GM23248 (cell line): ENCODE results near the gene CHRM2. TPM values are rescaled to one million over a fixed set of nuclear protein-coding genes. Genes with fewer than 3 reads are reported as not detected.

Experiments used
- DNase-seq: peaks from one replicate; pipeline ENCODE4 v3.0.0-alpha.2; 2015
- H2AFZ ChIP-seq: fragments of 200-600 bp; sonication (generic); 2 replicates; pipeline ENCODE4 v1.6.1; 2016; ENCODE audit warnings: antibody characterized with exemption
- H3F3A ChIP-seq: fragments of 200-600 bp; sonication (generic); 2 replicates; pipeline ENCODE4 v1.6.1; 2016; ENCODE audit warnings: mild to moderate bottlenecking, antibody characterized with exemption, mixed run types; ENCODE audit not compliant: insufficient read depth
- H3K27ac ChIP-seq: fragments of 200-600 bp; sonication (generic); 2 replicates; pipeline ENCODE4 v1.5.1; 2016; ENCODE audit warnings: mild to moderate bottlenecking
- H3K27me3 ChIP-seq: fragments of 200-600 bp; sonication (generic); replicated peaks from 2 replicates; pipeline ENCODE4 v1.6.1; 2016; ENCODE audit warnings: mild to moderate bottlenecking; ENCODE audit not compliant: insufficient read depth
- H3K36me3 ChIP-seq: fragments of 200-600 bp; sonication (generic); 2 replicates; pipeline ENCODE4 v1.6.1; 2016; ENCODE audit warnings: low read depth, mild to moderate bottlenecking
- H3K4me1 ChIP-seq: fragments of 200-600 bp; sonication (generic); 2 replicates; pipeline ENCODE4 v1.6.1; 2016; ENCODE audit warnings: mild to moderate bottlenecking; ENCODE audit not compliant: insufficient read depth
- H3K4me2 ChIP-seq: fragments of 200-600 bp; sonication (generic); one replicate; pipeline ENCODE4 v1.6.1; 2016; ENCODE audit warnings: mild to moderate bottlenecking; ENCODE audit not compliant: unreplicated experiment
- H3K4me3 ChIP-seq: fragments of 200-600 bp; sonication (generic); 2 replicates; pipeline ENCODE4 v1.5.1; 2016; ENCODE audit warnings: mild to moderate bottlenecking
- H3K79me2 ChIP-seq: fragments of 200-600 bp; sonication (generic); 2 replicates; pipeline ENCODE4 v1.6.1; 2016; ENCODE audit warnings: mild to moderate bottlenecking; ENCODE audit not compliant: insufficient read depth
- H3K9ac ChIP-seq: fragments of 200-600 bp; sonication (generic); 2 replicates; pipeline ENCODE4 v1.6.1; 2016; ENCODE audit warnings: mild to moderate bottlenecking
- H3K9me2 ChIP-seq: fragments of 200-600 bp; sonication (generic); 2 replicates; pipeline ENCODE4 v1.6.1; 2016; ENCODE audit warnings: mixed run types, mild to moderate bottlenecking, moderate library complexity; ENCODE audit not compliant: insufficient read depth
- H3K9me3 ChIP-seq: fragments of 200-600 bp; sonication (generic); one replicate; pipeline ENCODE4 v1.6.1; 2017; ENCODE audit warnings: low read depth
- H4K20me1 ChIP-seq: fragments of 200-600 bp; sonication (generic); 2 replicates; pipeline ENCODE4 v1.6.0; 2016; ENCODE audit not compliant: insufficient read depth
- EZH2 ChIP-seq: fragments of 200-600 bp; sonication (generic); IDR thresholded peaks from 2 replicates; pipeline ENCODE4 v1.6.1; 2018; ENCODE audit warnings: antibody characterized with exemption, mild to moderate bottlenecking; ENCODE audit not compliant: insufficient read depth, poor library complexity, severe bottlenecking
- EZH2phosphoT487 ChIP-seq: fragments of 200-600 bp; sonication (generic); IDR thresholded peaks from 2 replicates; pipeline ENCODE4 v1.6.1; 2018; ENCODE audit warnings: antibody characterized with exemption, moderate library complexity, mild to moderate bottlenecking, low read depth; ENCODE audit not compliant: insufficient read depth
- WGBS, 2 experiments: methylation state at CpG; one replicate each; pipeline ENCODE4 v1.1.6; 2015 to 2017; ENCODE audit warnings: low lambda C conversion rate in 2 of 2, low coverage in 1 of 2; ENCODE audit errors: missing lambda C conversion rate in 2 of 2; 5-methylcytosine and 5-hydroxymethylcytosine counted together
- in situ Hi-C: fragments of 300-500 bp; cut with MboI; formaldehyde crosslinking; loops from 2 replicates; pipeline ENCODE4 v1.15.0; 2020
- polyA plus RNA-seq: library from polyadenylated mRNA; unstranded; fragments of >200 nt; fragmentation: Nextera tagmentation; extraction: Ambion mirVana; gene quantifications from 2 replicates; pipeline ENCODE4 v1.2.1, GENCODE V29; 2016
- total RNA-seq: library from RNA; depleted of rRNA; stranded (reverse); fragments of >200 nt; shearing (Covaris generic); gene quantifications from 2 replicates; pipeline ENCODE4 v1.2.3, GENCODE V29; 2014

Gene CHRM2
- total and polyA plus RNA-seq, 2 experiments from 2014 or later = 1.8 to 3.7 TPM

- Histone ChIP-seq H3K79me2 (no peaks in the 10 kb centered on the region), H3K9me3 (no peaks in the 10 kb centered on the region), H3K9me2 (no peaks in the 10 kb centered on the region), H3K36me3 (no peaks in the 10 kb centered on the region), H3K4me3 (no peak overlapping the region), H3K4me2 (no peak overlapping the region), H3K27ac (no peak overlapping the region), H3K4me1 (no peaks in the 10 kb centered on the region), H2AFZ (no peak overlapping the region), H4K20me1 (no peaks in the 10 kb centered on the region), H3K27me3 (no peaks in the 10 kb centered on the region), H3F3A (no peaks in the 10 kb centered on the region), H3K9ac (no peak overlapping the region)
- WGBS, 2 experiments = 63 to 89% methylated on average over 1 of the region's 1 CpG
- in situ Hi-C loops = no loop called here
- no peak for DNase-seq
- TF ChIP-seq EZH2 = no peak
- no peak for TF ChIP-seq EZH2phosphoT487
Observed at GRCh38 chr7:136940917-136941316, 72.5 kb downstream of the CHRM2 start.

GRCh38 chr7:136941816-136942215 lies 73.4 kb downstream of the CHRM2 start:
- Histone ChIP-seq H3K4me3 (no peak overlapping the region), H3K4me1 (no peaks in the 10 kb centered on the region), H3K27ac (no peak overlapping the region), H3K9me2 (no peaks in the 10 kb centered on the region), H3F3A (no peaks in the 10 kb centered on the region), H3K9me3 (no peaks in the 10 kb centered on the region), H3K27me3 (no peaks in the 10 kb centered on the region), H3K9ac (no peak overlapping the region), H4K20me1 (no peaks in the 10 kb centered on the region), H3K4me2 (no peak overlapping the region), H3K36me3 (no peaks in the 10 kb centered on the region), H3K79me2 (no peaks in the 10 kb centered on the region), H2AFZ (no peak overlapping the region)
- in situ Hi-C loops = no loop called here
- WGBS, 2 experiments = 55 to 57% methylated on average over 1 of the region's 1 CpG
- TF ChIP-seq EZH2 = no peak
- no peak for TF ChIP-seq EZH2phosphoT487
- DNase-seq = no peak

GRCh38 chr7:136942401-136942800 lies 73.9 kb downstream of the CHRM2 start:
- DNase-seq = no peak
- H3K9me2 ChIP-seq = no peaks in the 10 kb centered on the region
- no peaks in the 10 kb centered on the region for H3K9me3 ChIP-seq
- in situ Hi-C loops = no loop called here
- H3K4me3 ChIP-seq = no peak overlapping the region
- no peak overlapping the region for H3K9ac ChIP-seq
- no peaks in the 10 kb centered on the region for H4K20me1 ChIP-seq
- H3K27me3 ChIP-seq = no peaks in the 10 kb centered on the region
- no peak overlapping the region for H2AFZ ChIP-seq
- H3K4me1 ChIP-seq = no peaks in the 10 kb centered on the region
- H3F3A ChIP-seq = no peaks in the 10 kb centered on the region
- no peak overlapping the region for H3K27ac ChIP-seq
- H3K36me3 ChIP-seq = no peaks in the 10 kb centered on the region
- no peak overlapping the region for H3K4me2 ChIP-seq
- H3K79me2 ChIP-seq = no peaks in the 10 kb centered on the region
- no peak for TF ChIP-seq EZH2phosphoT487
- TF ChIP-seq EZH2 = no peak

- no peak overlapping the region for H3K9ac ChIP-seq
- H3K4me1 ChIP-seq = no peaks in the 10 kb centered on the region
- H3K27ac ChIP-seq = no peak overlapping the region
- TF ChIP-seq EZH2phosphoT487 (no peak), EZH2 (no peak)
- no peaks in the 10 kb centered on the region for H3F3A ChIP-seq
- H3K36me3 ChIP-seq = no peaks in the 10 kb centered on the region
- H3K9me2 ChIP-seq = no peaks in the 10 kb centered on the region
- no peak overlapping the region for H3K4me2 ChIP-seq
- 61 to 63% methylated on average over 1 of the region's 1 CpG for WGBS, 2 experiments
- no peaks in the 10 kb centered on the region for H4K20me1 ChIP-seq
- no peak overlapping the region for H3K4me3 ChIP-seq
- H3K79me2 ChIP-seq = no peaks in the 10 kb centered on the region
- no peak overlapping the region for H2AFZ ChIP-seq
- in situ Hi-C loops = no loop called here
- no peak for DNase-seq
- no peaks in the 10 kb centered on the region for H3K9me3 ChIP-seq
- H3K27me3 ChIP-seq = no peaks in the 10 kb centered on the region
Observed at GRCh38 chr7:136942994-136943393, 74.5 kb downstream of the CHRM2 start.

- no peaks in the 10 kb centered on the region for H4K20me1 ChIP-seq
- H3K9me3 ChIP-seq = no peaks in the 10 kb centered on the region
- in situ Hi-C loops = no loop called here
- no peaks in the 10 kb centered on the region for H3K79me2 ChIP-seq
- H3K4me3 ChIP-seq = no peak overlapping the region
- no peaks in the 10 kb centered on the region for H3K9me2 ChIP-seq
- H2AFZ ChIP-seq = no peak overlapping the region
- H3K27me3 ChIP-seq = no peaks in the 10 kb centered on the region
- H3K9ac ChIP-seq = no peak overlapping the region
- H3K36me3 ChIP-seq = no peaks in the 10 kb centered on the region
- H3K4me1 ChIP-seq = no peaks in the 10 kb centered on the region
- peak; percentile 23 for DNase-seq
- no peak overlapping the region for H3K4me2 ChIP-seq
- H3F3A ChIP-seq = no peaks in the 10 kb centered on the region
- no peak overlapping the region for H3K27ac ChIP-seq
- TF ChIP-seq EZH2phosphoT487 = no peak
Observed at GRCh38 chr7:136947347-136947746, 78.9 kb downstream of the CHRM2 start.
